Measurements from ENCODE around the gene HOTAIR. TPM values are rescaled to one million over a fixed set of nuclear protein-coding genes. Genes with fewer than 3 reads are reported as not detected.

The HOTAIR gene
- total RNA-seq, 1 donor from 2014 or later: 4.0 TPM

DNA sequence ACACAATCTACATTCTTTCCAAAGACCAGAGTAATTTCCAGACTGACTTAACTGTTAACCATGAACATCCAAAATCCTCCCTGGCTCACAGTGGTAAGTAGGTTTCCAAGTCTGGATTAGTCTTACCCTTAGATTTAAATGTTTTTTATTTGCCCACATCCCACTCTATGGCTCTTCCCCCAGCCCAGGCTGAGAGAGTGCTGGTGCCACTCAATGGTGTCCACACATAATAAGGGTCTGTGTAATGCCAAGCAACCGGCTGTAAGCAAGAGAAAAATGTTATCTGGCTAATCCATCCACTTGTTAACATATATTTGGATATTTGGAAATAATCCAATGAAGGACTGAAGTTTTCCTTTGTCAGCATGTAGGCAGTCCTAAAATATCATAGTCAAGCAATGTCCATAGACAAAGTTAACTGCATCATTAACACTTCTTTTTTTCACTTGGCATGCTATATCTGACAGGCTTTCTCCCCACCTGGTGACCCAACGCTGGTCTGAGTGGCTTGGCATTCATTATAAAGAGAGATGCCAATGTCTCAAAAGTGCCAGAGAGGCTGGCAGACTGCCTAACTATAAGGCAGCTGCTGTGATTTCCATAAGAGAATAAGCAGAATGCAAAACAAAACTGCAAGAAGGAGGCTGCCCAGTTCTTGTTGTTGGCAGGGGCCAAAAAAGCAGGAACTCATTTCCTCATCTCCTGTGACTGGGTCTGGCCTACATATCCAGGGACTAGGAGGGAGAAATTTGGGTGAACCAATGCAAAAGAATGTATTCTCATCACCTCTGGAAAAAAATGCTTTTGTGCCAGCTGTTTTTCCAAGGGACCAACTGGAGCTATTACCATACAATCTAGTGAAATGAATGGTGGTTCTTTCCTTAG lies 50.0 kb downstream of the HOTAIR start:
- intact Hi-C loops (cut with DNase I): no loop called here
- ATAC-seq (no peak), DNase-seq (ENCODE audit: low spot score) (no peak)

DNA sequence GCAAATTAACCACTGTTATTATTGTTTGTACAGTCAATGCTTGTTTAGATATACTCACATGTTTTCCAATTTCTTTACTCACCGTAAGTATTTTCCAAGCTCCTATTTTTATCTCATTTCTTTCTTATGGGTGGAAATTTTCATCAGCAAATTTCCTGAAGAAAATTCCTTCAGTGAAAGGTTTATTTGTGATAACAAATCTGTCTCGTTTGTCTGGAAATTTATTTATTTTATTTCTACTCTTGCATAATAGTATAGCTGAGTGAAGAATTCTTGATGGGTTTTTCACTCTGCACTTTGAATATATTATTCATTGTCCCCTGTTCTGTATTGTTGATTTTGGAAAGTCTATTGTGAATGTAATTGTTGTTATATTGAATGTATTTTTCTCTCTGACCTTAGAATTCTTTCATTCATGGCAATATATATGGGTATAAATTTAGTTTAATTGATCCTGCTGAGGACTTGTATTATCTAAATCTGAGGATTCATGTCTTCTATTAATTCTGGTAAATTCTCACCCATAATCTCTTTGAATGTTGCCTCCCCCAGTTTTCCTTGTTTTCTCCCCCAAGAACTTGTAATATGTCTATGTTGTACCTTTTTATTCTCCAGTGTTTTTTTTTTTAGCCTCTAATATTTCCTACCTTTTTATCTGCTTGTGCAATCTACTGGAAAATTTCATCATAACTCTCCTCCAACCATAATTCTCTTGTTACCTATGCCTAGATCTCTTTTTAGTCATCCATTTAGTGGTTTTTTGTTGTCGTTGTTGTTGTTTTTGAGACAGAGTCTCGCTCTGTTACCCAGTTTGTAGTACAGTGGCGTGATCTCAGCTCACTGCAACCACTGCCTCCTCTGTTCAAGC lies 57.7 kb downstream of the HOTAIR start:
- ATAC-seq: no peak
- DNase-seq (ENCODE audit: low spot score): no peak
- intact Hi-C loops (cut with DNase I): no loop called here

Small RNA genes within 50 kb of the gene (microRNA-seq; reads per million reads assigned to microRNA genes)
- 1,069 reads per million, percentile 81 among the genes with 10 or more reads in this experiment for gene MIR196A2

Other genes starting within 250 kb of the HOTAIR start
- gene CALCOCO1, start 247.5 kb downstream of the HOTAIR start, total RNA-seq: 206 TPM
- not detected for gene CISTR, start 223.0 kb downstream of the HOTAIR start, total RNA-seq
- 0.22 TPM for gene HOXC13, start 36.1 kb downstream of the HOTAIR start, total RNA-seq
- 0.22 TPM for gene HOXC12, start 20.1 kb downstream of the HOTAIR start, total RNA-seq
- gene HOXC11, start 1.8 kb downstream of the HOTAIR start, total RNA-seq: 1.2 TPM
- 17.2 TPM for gene HOXC10, start 10.2 kb upstream of the HOTAIR start, total RNA-seq
- 10.2 TPM for gene HOXC9, start 25.2 kb upstream of the HOTAIR start, total RNA-seq
- 7.0 TPM for gene HOXC8, start 34.0 kb upstream of the HOTAIR start, total RNA-seq
- gene HOXC6, start 53.5 kb upstream of the HOTAIR start, total RNA-seq: 35.3 TPM
- gene HOXC5, start 58.1 kb upstream of the HOTAIR start, total RNA-seq: 5.6 TPM
- 23.6 TPM for gene HOXC4, start 78.9 kb upstream of the HOTAIR start, total RNA-seq
- gene SMUG1, start 214.0 kb upstream of the HOTAIR start, total RNA-seq: 25.3 TPM